GM12878 (cell line): ENCODE data around the gene AFAP1L2. TPM values are rescaled to one million over a fixed set of nuclear protein-coding genes. Genes with fewer than 3 reads are reported as not detected.

ENCODE experiments used
- ATAC-seq: fragments of 200-7000 bp; cut with Tn5 transposase; 3 replicates; pipeline ENCODE4 v1.9.1; 2020; ENCODE audit warnings: mild to moderate bottlenecking, moderate library complexity
- BruUV-seq: library from RNA; stranded (reverse); fragments of 400-500 nt; replicated peaks from 2 replicates; lab custom pipeline; 2021; lab: Mats Ljungman, UMichigan
- CTCF ChIA-PET: fragments of 300-600 bp; sonication (Branson Sonifier 250); formaldehyde crosslinking; extraction: SDS; loops from one replicate; lab custom pipeline; 2021; ENCODE audit warnings: inconsistent platforms; lab: Yijun Ruan, JAX
- POLR2A ChIA-PET: fragments of 350-600 bp; formaldehyde crosslinking; extraction: SDS; loops from one replicate; lab custom pipeline; 2021; ENCODE audit warnings: inconsistent platforms; lab: Charles Lee
- RAD21 ChIA-PET: fragments of 300-600 bp; sonication (Branson Sonifier 250); formaldehyde crosslinking; loops from one replicate; lab custom pipeline; 2023; ENCODE audit warnings: antibody characterized with exemption; ENCODE audit not compliant: unreplicated experiment; lab: Charles Lee
- SMC1A ChIA-PET: fragments of 300-600 bp; sonication (Branson Sonifier 250); formaldehyde crosslinking; loops from one replicate; lab custom pipeline; 2023; ENCODE audit not compliant: unreplicated experiment, uncharacterized antibody; lab: Charles Lee
- DNase-seq: peaks from one replicate; pipeline ENCODE4 v3.0.0-alpha.2; 2011; ENCODE audit warnings: low read depth, low spot score
- FAIRE-seq: peaks from 3 replicates; lab custom pipeline; 2011; peaks lifted over from hg19 to GRCh38; lab: Jason Lieb, UNC
- H2AFZ ChIP-seq: 2 replicates; pipeline ENCODE4 v1.6.0; 2011; ENCODE audit warnings: low read depth, low read length, control low read depth; ENCODE audit not compliant: control insufficient read depth
- H3K27ac ChIP-seq: 2 replicates; pipeline ENCODE4 v1.5.1; 2011; ENCODE audit warnings: control low read depth; ENCODE audit not compliant: control insufficient read depth, insufficient read depth
- H3K27me3 ChIP-seq, 2 experiments: replicated peaks in 1 of 2; 2 replicates each; pipeline versions ENCODE4 v1.6.0 to v1.6.1; 2011; ENCODE audit warnings: low read length in 1 of 2; ENCODE audit not compliant: control insufficient read depth in 2 of 2, insufficient read depth in 2 of 2
- H3K36me3 ChIP-seq, 2 experiments: 2 replicates each; pipeline ENCODE4 v1.5.1; 2011; ENCODE audit warnings: low read length in 1 of 2; ENCODE audit not compliant: control insufficient read depth in 2 of 2, insufficient read depth in 2 of 2
- H3K4me1 ChIP-seq: 2 replicates; pipeline ENCODE4 v1.6.1; 2011; ENCODE audit warnings: mild to moderate bottlenecking, low read length, moderate library complexity, mixed read lengths; ENCODE audit not compliant: control insufficient read depth, insufficient read depth
- H3K4me2 ChIP-seq: 2 replicates; pipeline ENCODE4 v1.6.0; 2011; ENCODE audit warnings: control low read depth; ENCODE audit not compliant: control insufficient read depth, insufficient read depth
- H3K4me3 ChIP-seq: fragments of 200-600 bp; sonication (generic); 2 replicates; pipeline ENCODE4 v1.5.1; 2016
- H3K79me2 ChIP-seq: 2 replicates; pipeline ENCODE4 v1.6.0; 2011; ENCODE audit warnings: low read length; ENCODE audit not compliant: control insufficient read depth, insufficient read depth
- H3K9ac ChIP-seq: 2 replicates; pipeline ENCODE4 v1.8.0; 2011; ENCODE audit warnings: low read length, control low read depth, mixed read lengths; ENCODE audit not compliant: control insufficient read depth, insufficient read depth
- H3K9me3 ChIP-seq: replicated peaks from 3 replicates; pipeline ENCODE4 v1.5.1; 2011; ENCODE audit warnings: mild to moderate bottlenecking, low read length; ENCODE audit not compliant: control insufficient read depth, insufficient read depth
- H4K20me1 ChIP-seq: 2 replicates; pipeline ENCODE4 v1.6.0; 2011; ENCODE audit not compliant: control insufficient read depth, insufficient read depth
- MYC ChIP-seq: IDR thresholded peaks from 2 replicates; pipeline ENCODE4 v1.6.1; 2011; ENCODE audit warnings: mild to moderate bottlenecking, low read length, moderate library complexity, inconsistent platforms; ENCODE audit not compliant: insufficient read depth, insufficient replicate concordance, insufficient read length, severe bottlenecking
- POLR2AphosphoS2 ChIP-seq: IDR thresholded peaks from 2 replicates; pipeline ENCODE4 v1.6.1; 2011; ENCODE audit warnings: low read depth, mild to moderate bottlenecking, low read length, improper control_type of control experiment, moderate library complexity
- RFX5 ChIP-seq: IDR thresholded peaks from 2 replicates; pipeline ENCODE4 v1.6.1; 2011; ENCODE audit warnings: low read depth, low read length, improper control_type of control experiment
- SREBF2 ChIP-seq: IDR thresholded peaks from 2 replicates; pipeline ENCODE4 v1.6.1; 2012; ENCODE audit warnings: mild to moderate bottlenecking, low read length
- SRF ChIP-seq, 2 experiments: IDR thresholded peaks; 2 replicates each; pipeline ENCODE4 v1.6.1; 2011; ENCODE audit warnings: low read depth in 2 of 2, low read length in 2 of 2, mild to moderate bottlenecking in 1 of 2, moderate library complexity in 1 of 2
- STAT1 ChIP-seq: fragments of 450-650 bp; conservative IDR thresholded peaks from 2 replicates; pipeline ENCODE4 v1.6.1; 2014; ENCODE audit warnings: antibody characterized with exemption, mild to moderate bottlenecking
- SUZ12 ChIP-seq: fragments of 200-600 bp; sonication (generic); IDR thresholded peaks from one replicate; pipeline ENCODE4 v1.6.1; 2018; ENCODE audit warnings: antibody characterized with exemption, mild to moderate bottlenecking; ENCODE audit not compliant: unreplicated experiment
- WGBS: methylation state at CpG from one replicate; pipeline ENCODE4 v1.1.6; 2016; ENCODE audit warnings: low lambda C conversion rate; ENCODE audit not compliant: insufficient replicate concordance, insufficient coverage; ENCODE audit errors: missing lambda C conversion rate; 5-methylcytosine and 5-hydroxymethylcytosine counted together
- in situ Hi-C: fragments of 300-500 bp; cut with MboI; formaldehyde crosslinking; loops from 9 replicates; pipeline ENCODE4 v1.14.3; 2018; ENCODE audit warnings: mixed read lengths
- intact Hi-C: fragments of 100-400 bp; cut with micrococcal nuclease; formaldehyde crosslinking; loops from one replicate; pipeline ENCODE4 v1.14.2; 2022; ENCODE audit not compliant: unreplicated experiment
- polyA plus RNA-seq, 11 experiments: library from polyadenylated mRNA; depleted of rRNA in 4 of 11; unstranded in 6 of 11; stranded (reverse) in 5 of 11; fragments of >200 nt; fragmentation: Nextera tagmentation in 4 of 11; fragmentation: Illumina TruSeq in 1 of 11; extraction: Ambion mirVana in 4 of 11; extraction: Trizol in 1 of 11; gene quantifications; 1 replicate in 1 of 11; 2 replicates in 10 of 11; pipeline versions ENCODE4 v1.2.1 to v1.2.3, GENCODE V29; 2011 to 2016; ENCODE audit warnings: inconsistent platforms in 2 of 11, missing spikeins in 2 of 11, low read depth in 1 of 11
- total RNA-seq, 4 experiments: library from RNA; depleted of rRNA in 3 of 4; stranded (reverse); fragments of >200 nt in 3 of 4; fragmentation: Illumina TruSeq in 1 of 4; extraction: Trizol in 1 of 4; gene quantifications; 2 replicates each; pipeline versions ENCODE4 v1.2.1 to v1.2.3, GENCODE V29; 2013 to 2021
- TF ChIP-seq, protein P1 (sequence below): fragments of 450-650 bp; IDR thresholded peaks from 2 replicates; pipeline ENCODE4 v1.6.1; 2018; ENCODE audit warnings: borderline replicate concordance, mild to moderate bottlenecking; ENCODE audit not compliant: partially characterized antibody
- TF ChIP-seq, protein P2 (sequence below): IDR thresholded peaks from 2 replicates; pipeline ENCODE4 v1.6.1; 2012; ENCODE audit warnings: low read depth, low read length, improper control_type of control experiment

Gene AFAP1L2
- total and polyA plus RNA-seq, 10 of the 15 experiments (the other 5 are each of a cell fraction or from before 2014, with no cell fraction given), result 0.03 to 4.0 (median 0.34) TPM

DNA sequence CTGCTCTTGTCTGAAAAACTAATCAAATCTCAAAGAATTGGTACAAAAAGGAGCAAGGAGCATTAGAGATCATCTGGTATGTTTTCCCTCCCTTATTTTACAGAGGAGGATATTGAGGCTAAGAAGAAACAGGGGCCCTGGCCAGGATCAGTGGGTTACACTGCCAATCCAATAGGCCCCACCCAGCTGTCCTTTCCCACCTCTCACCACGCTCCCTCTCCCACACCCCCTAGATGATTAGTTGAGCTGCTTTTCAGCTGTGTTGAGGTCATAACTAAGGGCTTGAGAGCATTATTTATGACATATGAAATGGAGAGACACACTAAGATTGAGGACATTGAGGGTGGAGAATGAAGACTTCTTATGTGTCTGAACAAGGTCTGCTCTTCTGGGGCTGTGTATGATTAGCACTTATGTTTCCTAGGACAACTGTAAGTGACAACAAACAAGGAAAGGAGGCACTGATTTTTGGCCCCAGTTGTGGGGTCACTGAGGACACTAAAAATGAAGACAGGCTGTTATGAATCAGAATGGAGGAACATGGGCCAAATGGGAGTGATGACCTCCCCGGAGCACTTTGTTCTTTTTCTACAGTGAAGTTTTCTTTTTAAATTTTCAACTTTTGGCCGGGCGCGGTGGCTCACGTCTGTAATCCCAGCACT lies 138.8 kb downstream of the AFAP1L2 start:
- WGBS, result 53% methylated on average over 4 of the region's 6 CpGs
- no peak overlapping the region for H3K4me3 ChIP-seq
- peaks cover 4% of the 10 kb centered on the region; the same call in 1 of the 2 replicates for H3K4me1 ChIP-seq
- no peak overlapping the region for H3K9ac ChIP-seq
- intact Hi-C loops (no loop called here), in situ Hi-C loops (no loop called here)
- no peak overlapping the region for H3K4me2 ChIP-seq
- BruUV-seq, result no TSS peak
- H3K27ac ChIP-seq, result no peak overlapping the region
- no peak for TF ChIP-seq SRF (IDR thresholded peaks at IDR 0.05; ENCODE audit: low read depth in 2 of 2, low read length in 2 of 2)
- TF ChIP-seq MYC, result no peak
- TF ChIP-seq, protein P1, sequence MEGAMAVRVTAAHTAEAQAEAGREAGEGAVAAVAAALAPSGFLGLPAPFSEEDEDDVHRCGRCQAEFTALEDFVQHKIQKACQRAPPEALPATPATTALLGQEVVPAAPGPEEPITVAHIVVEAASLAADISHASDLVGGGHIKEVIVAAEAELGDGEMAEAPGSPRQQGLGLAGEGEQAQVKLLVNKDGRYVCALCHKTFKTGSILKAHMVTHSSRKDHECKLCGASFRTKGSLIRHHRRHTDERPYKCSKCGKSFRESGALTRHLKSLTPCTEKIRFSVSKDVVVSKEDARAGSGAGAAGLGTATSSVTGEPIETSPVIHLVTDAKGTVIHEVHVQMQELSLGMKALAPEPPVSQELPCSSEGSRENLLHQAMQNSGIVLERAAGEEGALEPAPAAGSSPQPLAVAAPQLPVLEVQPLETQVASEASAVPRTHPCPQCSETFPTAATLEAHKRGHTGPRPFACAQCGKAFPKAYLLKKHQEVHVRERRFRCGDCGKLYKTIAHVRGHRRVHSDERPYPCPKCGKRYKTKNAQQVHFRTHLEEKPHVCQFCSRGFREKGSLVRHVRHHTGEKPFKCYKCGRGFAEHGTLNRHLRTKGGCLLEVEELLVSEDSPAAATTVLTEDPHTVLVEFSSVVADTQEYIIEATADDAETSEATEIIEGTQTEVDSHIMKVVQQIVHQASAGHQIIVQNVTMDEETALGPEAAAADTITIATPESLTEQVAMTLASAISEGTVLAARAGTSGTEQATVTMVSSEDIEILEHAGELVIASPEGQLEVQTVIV, result no peak
- TF ChIP-seq POLR2AphosphoS2, result no peak
- no peak for TF ChIP-seq SUZ12
- TF ChIP-seq RFX5, result no peak
- no peak for TF ChIP-seq STAT1
- TF ChIP-seq, protein P2, sequence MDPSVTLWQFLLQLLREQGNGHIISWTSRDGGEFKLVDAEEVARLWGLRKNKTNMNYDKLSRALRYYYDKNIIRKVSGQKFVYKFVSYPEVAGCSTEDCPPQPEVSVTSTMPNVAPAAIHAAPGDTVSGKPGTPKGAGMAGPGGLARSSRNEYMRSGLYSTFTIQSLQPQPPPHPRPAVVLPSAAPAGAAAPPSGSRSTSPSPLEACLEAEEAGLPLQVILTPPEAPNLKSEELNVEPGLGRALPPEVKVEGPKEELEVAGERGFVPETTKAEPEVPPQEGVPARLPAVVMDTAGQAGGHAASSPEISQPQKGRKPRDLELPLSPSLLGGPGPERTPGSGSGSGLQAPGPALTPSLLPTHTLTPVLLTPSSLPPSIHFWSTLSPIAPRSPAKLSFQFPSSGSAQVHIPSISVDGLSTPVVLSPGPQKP, result no peak
- TF ChIP-seq SREBF2, result no peak
- ChIA-PET RAD21 (no interaction called here), POLR2A (no interaction called here), SMC1A (no interaction called here), CTCF (interaction anchor here (2.6 kb wide), 1 partner anchor 38 kb away, joined by 14 read pairs; no protein-coding TSS in a partner anchor)
- no peak overlapping the region for H2AFZ ChIP-seq
- H3K79me2 ChIP-seq, result no peaks in the 10 kb centered on the region
- H4K20me1 ChIP-seq, result no peaks in the 10 kb centered on the region
- no peaks in the 10 kb centered on the region for H3K36me3 ChIP-seq
- no peak for ATAC-seq
- no peaks in the 10 kb centered on the region; a peak in 2 of 4 replicates for H3K27me3 ChIP-seq
- no peak for FAIRE-seq
- DNase-seq, result no peak
- H3K9me3 ChIP-seq, result no peaks in the 10 kb centered on the region
